PC-9 (cell line): ENCODE measurements around the gene ALOXE3. TPM values are rescaled to one million over a fixed set of nuclear protein-coding genes. Genes with fewer than 3 reads are reported as not detected.

Experiments used
- BruUV-seq: library from RNA; stranded (reverse); fragments of 400-500 nt; replicated peaks from 2 replicates; lab custom pipeline; 2021; lab: Mats Ljungman, UMichigan
- CTCF ChIA-PET: fragments of 300-600 bp; sonication (Branson Sonifier 250); formaldehyde crosslinking; loops from one replicate; lab custom pipeline; 2022; ENCODE audit warnings: antibody characterized with exemption; lab: Charles Lee
- POLR2A ChIA-PET: fragments of 300-600 bp; sonication (Branson Sonifier 250); formaldehyde crosslinking; loops from one replicate; lab custom pipeline; 2022; ENCODE audit warnings: antibody characterized with exemption; ENCODE audit not compliant: unreplicated experiment; lab: Charles Lee
- DNase-seq, 2 experiments: peaks; one replicate each; pipeline versions ENCODE4 v3.0.0 to v3.0.0-alpha.2; 2015 to 2022; ENCODE audit warnings: mixed read lengths in 1 of 2
- H2AFZ ChIP-seq: fragments of 200-600 bp; sonication (generic); 2 replicates; pipeline ENCODE4 v1.8.1; 2017; ENCODE audit warnings: antibody characterized with exemption
- H3F3A ChIP-seq: fragments of 200-600 bp; sonication (generic); 2 replicates; pipeline ENCODE4 v1.8.1; 2017; ENCODE audit warnings: antibody characterized with exemption, mild to moderate bottlenecking, low read depth; ENCODE audit not compliant: insufficient read depth
- H3K27ac ChIP-seq: fragments of 200-600 bp; sonication (generic); 2 replicates; pipeline ENCODE4 v1.6.1; 2016; ENCODE audit warnings: mixed run types
- H3K27me3 ChIP-seq: fragments of 200-600 bp; sonication (generic); 2 replicates; pipeline ENCODE4 v1.6.1; 2016; ENCODE audit warnings: low read depth, mixed run types; ENCODE audit not compliant: insufficient read depth
- H3K36me3 ChIP-seq: fragments of 200-600 bp; sonication (generic); 2 replicates; pipeline ENCODE4 v1.6.1; 2016; ENCODE audit warnings: low read depth, mixed run types
- H3K4me1 ChIP-seq: fragments of 200-600 bp; sonication (generic); replicated peaks from 2 replicates; pipeline ENCODE4 v1.6.1; 2016; ENCODE audit warnings: mixed run types; ENCODE audit not compliant: insufficient read depth
- H3K4me2 ChIP-seq: fragments of 200-600 bp; sonication (generic); 2 replicates; pipeline ENCODE4 v1.6.1; 2017; ENCODE audit warnings: mixed run types
- H3K4me3 ChIP-seq: fragments of 200-600 bp; sonication (generic); 2 replicates; pipeline ENCODE4 v1.6.1; 2016; ENCODE audit warnings: mixed run types
- H3K79me2 ChIP-seq: fragments of 200-600 bp; sonication (generic); 2 replicates; pipeline ENCODE4 v1.6.1; 2017; ENCODE audit warnings: low read depth, mixed run types
- H3K9me2 ChIP-seq: fragments of 200-600 bp; sonication (generic); 2 replicates; pipeline ENCODE4 v1.8.1; 2017; ENCODE audit warnings: mild to moderate bottlenecking; ENCODE audit not compliant: insufficient read depth
- H3K9me3 ChIP-seq: fragments of 200-600 bp; sonication (generic); 2 replicates; pipeline ENCODE4 v1.8.1; 2016; ENCODE audit warnings: low read depth; ENCODE audit not compliant: insufficient read depth
- H4K20me1 ChIP-seq: fragments of 200-600 bp; sonication (generic); 2 replicates; pipeline ENCODE4 v1.8.1; 2017; ENCODE audit not compliant: insufficient read depth
- CTCF ChIP-seq: fragments of 200-600 bp; sonication (generic); conservative IDR thresholded peaks from 2 replicates; pipeline ENCODE4 v1.6.1; 2017; ENCODE audit warnings: mixed run types, antibody characterized with exemption, mild to moderate bottlenecking, moderate library complexity
- EZH2 ChIP-seq: fragments of 200-600 bp; sonication (generic); IDR thresholded peaks from 2 replicates; pipeline ENCODE4 v1.8.0; 2017; ENCODE audit warnings: antibody characterized with exemption, low read depth
- intact Hi-C: fragments of 100-400 bp; cut with micrococcal nuclease; formaldehyde crosslinking; loops from one replicate; pipeline ENCODE4 v1.10.0; 2022; ENCODE audit not compliant: unreplicated experiment
- total RNA-seq: library from RNA; stranded (reverse); gene quantifications from 2 replicates; pipeline ENCODE4 v1.2.3, GENCODE V29; 2021

The ALOXE3 gene
- total RNA-seq, 1 experiment from 2014 or later: 1.4 TPM

GRCh38 chr17:8072341-8072728, 46.0 kb downstream of the ALOXE3 start:
- no peaks in the 10 kb centered on the region for H4K20me1 ChIP-seq
- BruUV-seq: no TSS peak
- H3K4me2 ChIP-seq: no peak overlapping the region
- H3K27ac ChIP-seq: no peak overlapping the region
- peaks cover 16% of the 10 kb centered on the region for H3K27me3 ChIP-seq
- H2AFZ ChIP-seq: no peak overlapping the region
- intact Hi-C loops: loop anchor here (2.0 to 5.0 kb wide), 2 partner anchors 46 to 85 kb away; partner anchors contain the start of gene ALOXE3
- H3K79me2 ChIP-seq: no peaks in the 10 kb centered on the region
- H3F3A ChIP-seq: no peaks in the 10 kb centered on the region
- DNase-seq: no peak
- H3K4me1 ChIP-seq: no peaks in the 10 kb centered on the region
- H3K9me2 ChIP-seq: no peaks in the 10 kb centered on the region
- CTCF ChIA-PET: no interaction called here
- POLR2A ChIA-PET: no interaction called here
- H3K36me3 ChIP-seq: no peaks in the 10 kb centered on the region
- no peak overlapping the region for H3K4me3 ChIP-seq
- no peaks in the 10 kb centered on the region for H3K9me3 ChIP-seq
- TF ChIP-seq CTCF (no peak), EZH2 (no peak)

GRCh38 chr17:8071496-8071895, 46.8 kb downstream of the ALOXE3 start:
- no peaks in the 10 kb centered on the region for H4K20me1 ChIP-seq
- DNase-seq: no peak
- ChIA-PET POLR2A (no interaction called here), CTCF (interaction anchor here (2.3 kb wide), 1 partner anchor 17 kb away, joined by 4 read pairs; no protein-coding TSS in a partner anchor)
- H3K9me3 ChIP-seq: no peaks in the 10 kb centered on the region
- H3K27me3 ChIP-seq: peaks cover 16% of the 10 kb centered on the region
- H3K4me3 ChIP-seq: no peak overlapping the region
- no peaks in the 10 kb centered on the region for H3K9me2 ChIP-seq
- H2AFZ ChIP-seq: no peak overlapping the region
- H3F3A ChIP-seq: no peaks in the 10 kb centered on the region
- H3K36me3 ChIP-seq: no peaks in the 10 kb centered on the region
- no peaks in the 10 kb centered on the region for H3K4me1 ChIP-seq
- H3K27ac ChIP-seq: no peak overlapping the region
- no peak overlapping the region for H3K4me2 ChIP-seq
- H3K79me2 ChIP-seq: no peaks in the 10 kb centered on the region
- intact Hi-C loops: loop anchor here (5.0 kb wide), 1 partner anchor 86 kb away; no protein-coding TSS in a partner anchor
- BruUV-seq: no TSS peak
- TF ChIP-seq CTCF (no peak), EZH2 (no peak)

GRCh38 chr17:8069587-8069860, 48.8 kb downstream of the ALOXE3 start:
- DNase-seq: no peak
- no TSS peak for BruUV-seq
- Histone ChIP-seq H2AFZ (no peak overlapping the region), H3F3A (no peaks in the 10 kb centered on the region), H3K79me2 (no peaks in the 10 kb centered on the region), H3K27me3 (peaks cover 10% of the 10 kb centered on the region; the same call in 1 of the 2 replicates), H3K4me1 (no peaks in the 10 kb centered on the region), H3K27ac (no peak overlapping the region), H3K4me3 (no peak overlapping the region), H3K36me3 (no peaks in the 10 kb centered on the region), H3K4me2 (no peak overlapping the region), H3K9me3 (no peaks in the 10 kb centered on the region), H3K9me2 (no peaks in the 10 kb centered on the region), H4K20me1 (no peaks in the 10 kb centered on the region)
- POLR2A ChIA-PET: interaction anchor here (0.6 kb wide), 1 partner anchor 197 kb away, joined by 10 read pairs; no protein-coding TSS in a partner anchor
- CTCF ChIA-PET: interaction anchor here (1.0 kb wide), 1 partner anchor 9 kb away, joined by 4 read pairs; no protein-coding TSS in a partner anchor
- intact Hi-C loops: loop anchor here (10.0 kb wide), 1 partner anchor 1455 kb away; no protein-coding TSS in a partner anchor
- no peak for TF ChIP-seq EZH2
